Uterus (tissue), 4 donors: Measurements from ENCODE around the gene RFC5. TPM values are rescaled to one million over a fixed set of nuclear protein-coding genes. Genes with fewer than 3 reads are reported as not detected.
"Not testable (repeated sequence)": the region's sequence is repeated elsewhere in the genome, so short reads cannot be mapped to it uniquely, and the experiment has no call there.

ENCODE experiments used
- DNase-seq, 2 donors: peaks; one replicate each; pipeline ENCODE4 v3.0.0-alpha.2; 2019 to 2020
- H3K27ac ChIP-seq, 2 donors: fragments of 200-600 bp; sonication (generic); 1 replicate in 1 of 2; 2 replicates in 1 of 2; pipeline ENCODE4 v1.5.1; 2016 to 2018
- H3K27me3 ChIP-seq, 2 donors: fragments of 200-600 bp; sonication (generic); one replicate each; pipeline ENCODE4 v1.5.1; 2018 to 2019; ENCODE audit warnings: control low read depth in 1 of 2
- H3K36me3 ChIP-seq, 2 donors: fragments of 200-600 bp; sonication (generic); one replicate each; pipeline ENCODE4 v1.5.1; 2019; ENCODE audit warnings: control low read depth in 1 of 2
- H3K4me1 ChIP-seq, 2 donors: fragments of 200-600 bp; sonication (generic); one replicate each; pipeline ENCODE4 v1.5.1; 2018 to 2019; ENCODE audit warnings: control low read depth in 1 of 2
- H3K4me3 ChIP-seq, 2 donors: fragments of 200-600 bp; sonication (generic); 1 replicate in 1 of 2; 2 replicates in 1 of 2; pipeline ENCODE4 v1.5.1; 2018 to 2019; ENCODE audit warnings: mild to moderate bottlenecking in 1 of 2
- H3K9me3 ChIP-seq, 2 donors: fragments of 200-600 bp; sonication (generic); one replicate each; pipeline ENCODE4 v1.5.1; 2019; ENCODE audit warnings: control low read depth in 1 of 2
- POLR2A ChIP-seq, 2 donors: fragments of 450-650 bp; IDR thresholded peaks; one replicate each; pipeline ENCODE4 v1.6.1; 2016; ENCODE audit warnings: antibody characterized with exemption in 2 of 2, mild to moderate bottlenecking in 1 of 2, moderate library complexity in 1 of 2
- intact Hi-C: fragments of 100-400 bp; cut with DNase I; formaldehyde crosslinking; loops from one replicate; pipeline ENCODE4 v1.15.1; 2023; ENCODE audit warnings: low total_unique reads
- small RNA-seq: library from RNA; depleted of rRNA; stranded (forward); fragments of <200 nt; gene quantifications from one replicate; pipeline ENCODE3, GENCODE V24; 2016
- total RNA-seq, 4 donors: library from RNA; depleted of rRNA in 3 of 4; stranded (reverse); fragments of >200 nt in 3 of 4; gene quantifications; one replicate each; pipeline versions ENCODE4 v1.1.0 to v1.2.4, GENCODE V29; 2014 to 2023
- TF ChIP-seq, protein P1 (sequence below), 4 experiments: fragments of 200-600 bp in 2 of 4; fragments of 450-650 bp in 2 of 4; sonication (generic) in 2 of 4; IDR thresholded peaks; one replicate each; pipeline ENCODE4 v1.5.1; 2016 to 2019; ENCODE audit warnings: antibody characterized with exemption in 4 of 4, mild to moderate bottlenecking in 2 of 4, moderate library complexity in 1 of 4
- donor health status: DM: yes; HTN: yes; CAD: no.

RFC5 gene
- total RNA-seq, 4 donors from 2014 or later: 4.6 to 24.7 (median 14.0) TPM

DNA sequence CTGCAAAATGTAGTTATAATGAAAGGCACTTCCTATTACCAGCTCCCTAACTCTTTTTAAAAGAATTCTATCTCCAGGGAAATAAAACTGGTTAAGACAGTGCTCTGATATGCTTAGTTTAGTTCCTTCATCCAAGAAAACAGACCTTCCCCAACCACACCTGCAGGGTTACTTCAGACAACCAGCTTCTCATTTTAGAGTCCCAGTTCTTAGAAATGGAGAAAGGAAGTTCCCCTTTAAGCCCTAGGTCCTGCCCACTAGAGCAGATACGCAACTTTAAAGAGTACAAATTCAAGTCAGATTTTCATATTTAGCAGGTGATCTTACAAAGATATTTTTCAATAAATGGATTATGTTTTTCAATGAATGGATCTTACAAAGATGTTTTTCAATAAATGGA is 48.9 kb downstream of the RFC5 start:
- Histone ChIP-seq H3K4me3 (no peak overlapping the region), H3K27me3 (no peaks in the 10 kb centered on the region), H3K4me1 (no peaks in the 10 kb centered on the region), H3K36me3 (no peaks in the 10 kb centered on the region), H3K9me3 (no peaks in the 10 kb centered on the region), H3K27ac (no peak overlapping the region)
- TF ChIP-seq, protein P1, sequence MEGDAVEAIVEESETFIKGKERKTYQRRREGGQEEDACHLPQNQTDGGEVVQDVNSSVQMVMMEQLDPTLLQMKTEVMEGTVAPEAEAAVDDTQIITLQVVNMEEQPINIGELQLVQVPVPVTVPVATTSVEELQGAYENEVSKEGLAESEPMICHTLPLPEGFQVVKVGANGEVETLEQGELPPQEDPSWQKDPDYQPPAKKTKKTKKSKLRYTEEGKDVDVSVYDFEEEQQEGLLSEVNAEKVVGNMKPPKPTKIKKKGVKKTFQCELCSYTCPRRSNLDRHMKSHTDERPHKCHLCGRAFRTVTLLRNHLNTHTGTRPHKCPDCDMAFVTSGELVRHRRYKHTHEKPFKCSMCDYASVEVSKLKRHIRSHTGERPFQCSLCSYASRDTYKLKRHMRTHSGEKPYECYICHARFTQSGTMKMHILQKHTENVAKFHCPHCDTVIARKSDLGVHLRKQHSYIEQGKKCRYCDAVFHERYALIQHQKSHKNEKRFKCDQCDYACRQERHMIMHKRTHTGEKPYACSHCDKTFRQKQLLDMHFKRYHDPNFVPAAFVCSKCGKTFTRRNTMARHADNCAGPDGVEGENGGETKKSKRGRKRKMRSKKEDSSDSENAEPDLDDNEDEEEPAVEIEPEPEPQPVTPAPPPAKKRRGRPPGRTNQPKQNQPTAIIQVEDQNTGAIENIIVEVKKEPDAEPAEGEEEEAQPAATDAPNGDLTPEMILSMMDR (IDR thresholded peaks at IDR 0.05): no peak
- TF ChIP-seq POLR2A (IDR thresholded peaks at IDR 0.05): no peak
- no peak for DNase-seq
- intact Hi-C loops: no loop called here

DNA sequence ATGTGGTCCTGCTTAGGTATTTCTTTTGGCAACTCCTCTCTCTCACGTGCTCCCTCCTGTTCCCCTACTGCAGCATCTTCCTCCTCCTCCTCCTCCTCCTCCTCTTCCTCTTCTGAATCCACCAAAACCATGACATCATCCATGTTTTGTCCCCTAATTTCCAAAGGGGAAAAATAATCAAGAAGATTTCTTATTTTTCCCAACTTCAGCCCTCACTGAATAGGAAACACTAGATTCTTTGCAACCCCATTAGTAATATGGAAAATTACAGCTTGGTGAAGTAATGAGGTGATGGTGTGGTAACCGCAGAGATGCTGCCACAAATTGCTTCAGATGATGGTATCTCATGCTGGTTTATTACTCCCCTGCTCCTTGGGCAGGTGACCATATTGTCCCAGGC is 51.9 kb downstream of the RFC5 start:
- no peak for DNase-seq
- no peaks in the 10 kb centered on the region for H3K27me3 ChIP-seq
- H3K4me3 ChIP-seq: no peak overlapping the region
- TF ChIP-seq, protein P1 (IDR thresholded peaks at IDR 0.05): no peak
- no peak for TF ChIP-seq POLR2A (IDR thresholded peaks at IDR 0.05)
- no peaks in the 10 kb centered on the region for H3K36me3 ChIP-seq
- no peak overlapping the region for H3K27ac ChIP-seq
- intact Hi-C loops: no loop called here
- no peaks in the 10 kb centered on the region for H3K4me1 ChIP-seq
- H3K9me3 ChIP-seq: no peaks in the 10 kb centered on the region

DNA sequence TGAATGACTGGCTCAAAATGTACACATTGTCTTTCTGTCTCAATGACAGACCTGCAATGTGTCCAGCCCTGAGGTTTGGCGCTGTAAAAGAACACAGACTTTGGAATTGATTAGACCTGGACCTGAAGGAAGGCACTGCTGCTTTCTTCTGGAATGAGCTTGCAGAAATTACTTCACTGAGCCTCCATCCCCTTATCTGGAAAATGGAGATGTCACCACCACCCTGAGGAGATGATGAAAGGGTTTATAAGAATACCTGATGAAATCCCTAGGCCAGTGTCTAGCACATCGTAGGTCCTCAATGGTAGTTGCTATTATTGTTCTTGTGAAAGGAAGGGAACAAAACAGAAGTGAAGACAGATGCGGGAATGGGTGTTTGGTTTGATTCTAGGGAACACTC is 54.1 kb downstream of the RFC5 start:
- intact Hi-C loops: no loop called here
- Histone ChIP-seq H3K27me3 (no peaks in the 10 kb centered on the region), H3K27ac (no peak overlapping the region), H3K4me1 (no peaks in the 10 kb centered on the region), H3K9me3 (no peaks in the 10 kb centered on the region), H3K4me3 (no peak overlapping the region), H3K36me3 (no peaks in the 10 kb centered on the region)
- DNase-seq: no peak
- TF ChIP-seq, protein P1 (IDR thresholded peaks at IDR 0.05): no peak
- TF ChIP-seq POLR2A (IDR thresholded peaks at IDR 0.05): no peak

DNA sequence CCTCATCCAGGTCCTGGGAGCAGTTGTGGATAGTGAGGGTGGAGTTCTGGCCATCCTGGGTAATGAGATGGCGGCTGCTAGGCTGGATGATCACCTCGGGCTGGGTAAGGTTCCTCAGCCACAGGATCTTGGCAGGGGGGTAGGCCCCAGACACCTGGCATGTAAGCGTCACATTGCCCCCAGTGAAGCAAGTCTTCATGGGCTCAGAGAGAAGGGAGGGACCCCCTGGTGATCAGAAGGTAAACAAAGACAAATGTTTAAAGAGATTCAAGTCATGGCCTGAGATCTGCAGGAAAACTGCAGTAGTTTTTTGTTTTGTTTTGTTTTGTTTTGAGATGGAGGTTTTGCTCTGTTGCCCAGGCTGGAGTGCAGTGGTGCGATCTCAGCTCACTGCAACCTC is 57.3 kb downstream of the RFC5 start:
- Histone ChIP-seq H3K4me1 (no peaks in the 10 kb centered on the region), H3K27ac (no peak overlapping the region), H3K27me3 (no peaks in the 10 kb centered on the region), H3K36me3 (no peaks in the 10 kb centered on the region), H3K9me3 (no peaks in the 10 kb centered on the region), H3K4me3 (no peak overlapping the region)
- DNase-seq: no peak
- no peak for TF ChIP-seq POLR2A (IDR thresholded peaks at IDR 0.05)
- TF ChIP-seq, protein P1 (IDR thresholded peaks at IDR 0.05): no peak
- intact Hi-C loops: no loop called here

DNA sequence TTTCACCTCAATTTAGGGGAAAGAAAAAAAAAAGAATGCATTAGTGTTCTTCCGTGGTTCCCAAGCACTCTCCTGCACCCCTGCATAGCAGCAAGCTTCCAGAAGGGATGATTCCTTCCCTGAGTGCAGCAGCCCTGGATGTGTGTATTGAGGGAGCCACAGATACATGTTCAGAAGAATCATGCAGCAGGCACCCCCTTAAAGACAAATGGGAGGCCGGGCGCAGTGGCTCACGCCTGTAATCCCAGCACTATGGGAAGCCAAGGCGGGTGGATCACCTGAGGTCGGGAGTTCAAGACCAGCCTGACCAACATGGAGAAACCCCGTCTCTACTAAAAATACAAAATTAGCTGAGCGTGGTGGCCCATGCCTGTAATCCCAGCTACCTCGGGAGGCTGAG is 65.0 kb downstream of the RFC5 start:
- H3K4me1 ChIP-seq, DNase-seq, H3K4me3 ChIP-seq, intact Hi-C loops, H3K27ac ChIP-seq, H3K9me3 ChIP-seq, H3K36me3 ChIP-seq, H3K27me3 ChIP-seq: not testable (repeated sequence)

Small RNA genes lying within 50 kb of the gene (small RNA-seq; reads per million reads assigned to genes)
- not detected for gene AC131159.1

Other genes with a start within 250 kb of the RFC5 start
- gene KSR2, start 47.7 kb upstream of the RFC5 start, total RNA-seq: under 1 TPM in 2 of 4 donors, not detected in 2; 0.03 to 0.28 TPM
- gene WSB2, start 44.5 kb downstream of the RFC5 start, total RNA-seq: 10 to 100 TPM; 22.4 to 59.2 (median 45.0) TPM
- gene VSIG10, start 87.3 kb downstream of the RFC5 start, total RNA-seq: 10 to 100 TPM; 27.6 to 59.9 (median 39.4) TPM
- 100 to 1,000 TPM in 3 of 4 donors, 10 to 100 TPM in 1; 98.1 to 182 (median 136) TPM for gene PEBP1, start 119.4 kb downstream of the RFC5 start, total RNA-seq